HG02642 (cell line): ENCODE measurements around the gene TMA7B.

Experiments
- ATAC-seq: cut with Tn5 transposase; IDR thresholded peaks from one replicate; pipeline ENCODE4 v1.9.1; 2021; ENCODE audit warnings: mild to moderate bottlenecking; ENCODE audit not compliant: unreplicated experiment, poor library complexity

TMA7B gene

GRCh38 chr22:39932918-39933649 lies 27.1 kb upstream of the TMA7B start:
- ATAC-seq: no peak

DNA sequence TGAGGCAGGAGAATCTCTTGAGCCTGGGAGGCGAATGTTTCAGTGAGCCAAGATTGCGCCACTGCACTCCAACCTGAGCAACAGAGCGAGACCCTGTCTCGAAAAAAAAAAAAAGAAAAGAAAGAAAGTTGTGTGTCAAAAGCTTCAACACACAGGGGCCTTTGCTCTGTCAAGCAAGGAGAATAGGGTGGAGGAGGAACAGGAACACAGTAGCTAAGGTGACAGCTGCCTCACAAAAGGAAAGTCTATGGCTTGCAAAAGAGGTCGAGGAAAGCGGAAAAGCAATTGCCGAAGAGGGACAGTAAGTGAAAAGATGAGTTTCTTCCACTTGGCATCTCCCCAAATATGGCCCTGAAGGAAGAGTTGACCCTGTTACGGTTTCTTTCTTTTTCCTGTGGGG lies 26.5 kb upstream of the TMA7B start:
- ATAC-seq: no peak

DNA sequence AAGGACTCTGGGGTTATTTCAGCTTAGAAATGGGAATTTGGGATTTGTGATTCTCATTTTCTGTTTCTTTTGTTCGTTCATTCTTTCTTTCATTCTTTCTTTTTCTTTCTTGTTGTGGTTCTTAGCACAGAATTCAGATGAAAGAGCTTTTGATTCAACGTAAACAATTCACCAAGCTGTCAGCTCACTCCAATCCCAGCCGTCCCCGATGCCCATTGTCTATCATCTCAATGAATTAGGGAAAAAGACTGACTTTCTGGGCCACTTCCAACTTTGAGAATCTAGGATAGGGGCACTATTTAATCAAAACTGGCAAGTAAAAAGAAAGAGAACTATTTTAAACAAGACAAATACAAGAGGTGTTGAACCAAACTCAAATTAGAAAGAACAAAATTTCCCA lies 25.1 kb upstream of the TMA7B start:
- ATAC-seq: no peak

- no peak for ATAC-seq
These were observed 24.6 kb upstream of the TMA7B start for GRCh38 chr22:39935612-39936011.

DNA sequence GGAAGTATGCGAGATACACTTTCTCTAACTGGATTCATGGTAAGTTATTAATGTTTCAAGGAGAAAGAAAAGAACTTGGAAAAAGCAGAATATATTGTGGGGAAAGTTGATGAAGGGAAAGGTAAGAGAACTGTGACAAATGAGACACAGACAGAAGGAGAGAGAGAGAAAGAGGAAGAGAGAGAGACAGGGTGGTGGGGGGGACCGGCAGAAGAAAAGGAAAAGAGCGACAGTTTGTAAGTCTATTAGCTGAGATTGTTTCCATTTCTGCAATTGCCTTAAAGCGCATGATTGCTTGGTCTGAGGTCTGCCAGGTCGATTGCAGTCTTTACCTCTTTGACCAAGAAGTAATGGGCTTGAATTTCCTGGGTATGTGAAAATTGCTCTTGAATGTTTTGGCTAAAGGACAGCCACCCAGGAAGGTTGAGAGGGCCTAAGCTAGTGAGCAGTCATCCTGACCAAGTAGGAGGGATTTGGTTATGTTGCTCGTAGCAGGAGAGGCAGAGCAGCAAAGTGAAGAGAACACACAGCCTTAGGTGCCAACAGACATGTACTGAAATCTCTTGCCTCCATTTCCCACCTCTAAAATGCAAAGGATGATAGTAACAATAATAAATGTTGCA lies 23.6 kb upstream of the TMA7B start:
- ATAC-seq: no peak

DNA sequence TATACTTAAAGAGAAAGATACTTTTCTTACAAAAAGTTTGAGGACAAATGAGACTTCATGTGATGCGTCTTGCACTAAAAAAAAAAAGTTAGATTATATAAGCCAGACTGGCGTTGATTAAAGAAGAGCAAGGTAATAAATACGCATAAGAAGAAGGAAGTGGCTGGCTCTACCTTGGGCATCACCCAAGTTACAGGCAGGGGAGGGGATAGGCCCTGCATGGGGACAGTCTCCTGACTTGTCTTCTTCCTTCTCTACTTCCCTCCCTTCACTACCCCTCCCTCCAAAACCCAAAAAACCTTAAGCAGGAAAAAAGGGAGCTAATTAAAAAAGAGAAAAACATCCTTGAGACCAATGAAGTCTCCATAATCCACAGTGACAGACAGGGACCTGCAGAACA lies 22.3 kb upstream of the TMA7B start:
- ATAC-seq: no peak

- ATAC-seq: no peak
These were observed 21.6 kb upstream of the TMA7B start for GRCh38 chr22:39938509-39939111.

- ATAC-seq: no peak
These were observed 20.4 kb upstream of the TMA7B start for GRCh38 chr22:39939830-39940229.

DNA sequence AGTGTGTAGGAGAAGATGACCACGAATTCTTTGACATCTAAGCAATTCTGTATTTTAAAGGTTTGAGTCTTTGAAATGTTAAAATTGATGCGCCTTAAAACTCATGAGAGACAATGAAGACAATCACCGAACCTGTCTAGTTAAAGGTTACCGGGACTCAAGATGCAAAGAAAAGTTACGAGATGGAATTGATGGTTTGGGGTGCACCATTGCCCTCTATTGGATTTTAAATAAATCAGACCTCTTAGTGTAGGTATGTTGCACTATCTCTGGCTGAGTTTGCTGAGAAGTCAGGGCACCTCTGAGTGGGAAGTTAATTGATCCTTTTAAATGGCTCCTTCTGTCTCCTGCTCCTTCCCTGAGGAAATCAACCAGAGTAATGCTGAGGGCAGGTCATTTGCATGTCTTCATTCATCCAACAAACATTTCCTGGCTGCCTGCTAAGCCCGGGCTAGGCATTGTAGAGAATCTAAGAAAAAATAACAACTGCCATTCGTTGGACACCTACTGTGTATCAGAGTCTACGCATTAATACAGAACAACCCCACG lies 19.4 kb upstream of the TMA7B start:
- no peak for ATAC-seq

GRCh38 chr22:39941601-39942000 lies 18.6 kb upstream of the TMA7B start:
- ATAC-seq: no peak

GRCh38 chr22:39942439-39943230 lies 17.6 kb upstream of the TMA7B start:
- ATAC-seq: no peak

GRCh38 chr22:39943337-39943736 lies 16.9 kb upstream of the TMA7B start:
- no peak for ATAC-seq

- ATAC-seq: no peak
These were observed 16.0 kb upstream of the TMA7B start for GRCh38 chr22:39943953-39944872.

- ATAC-seq: no peak
These were observed 14.1 kb upstream of the TMA7B start for GRCh38 chr22:39946126-39946502.

GRCh38 chr22:39946503-39947219 lies 13.5 kb upstream of the TMA7B start:
- no peak for ATAC-seq

GRCh38 chr22:39947220-39948216 lies 12.7 kb upstream of the TMA7B start:
- ATAC-seq: no peak

GRCh38 chr22:39949964-39950737 lies 10.0 kb upstream of the TMA7B start:
- ATAC-seq: no peak
